Activated B cell treated with CpG ODN at 0.5 μM for 24 hours (primary cell): ENCODE data around the gene PRXL2B. TPM values are rescaled to one million over a fixed set of nuclear protein-coding genes. Genes with fewer than 3 reads are reported as not detected.

Source experiments
- ATAC-seq: fragments of 200-7000 bp; cut with Tn5 transposase; one replicate; pipeline ENCODE4 v1.10.0; 2021; ENCODE audit warnings: low read depth, mild to moderate bottlenecking, moderate library complexity
- CTCF ChIA-PET: fragments of 350-600 bp; sonication (Branson Sonifier 250); formaldehyde crosslinking; loops from one replicate; lab custom pipeline; 2021; ENCODE audit warnings: antibody characterized with exemption; lab: Charles Lee
- POLR2A ChIA-PET: fragments of 350-600 bp; sonication (Branson Sonifier 250); formaldehyde crosslinking; loops from one replicate; lab custom pipeline; 2021; ENCODE audit warnings: antibody characterized with exemption; lab: Charles Lee
- DNase-seq: peaks from one replicate; pipeline ENCODE4 v3.0.0; 2022
- H3K27ac Mint-ChIP-seq: one replicate; pipeline ENCODE4 v1.8.0; 2020; ENCODE audit warnings: mixed read lengths
- H3K27me3 Mint-ChIP-seq: one replicate; pipeline ENCODE4 v1.8.0; 2021; ENCODE audit warnings: mixed read lengths
- H3K36me3 Mint-ChIP-seq: one replicate; pipeline ENCODE4 v1.8.0; 2021; ENCODE audit warnings: low read depth, mixed read lengths
- H3K4me1 Mint-ChIP-seq: one replicate; pipeline ENCODE4 v1.8.0; 2021; ENCODE audit warnings: mixed read lengths
- H3K4me3 Mint-ChIP-seq: one replicate; pipeline ENCODE4 v1.8.0; 2020; ENCODE audit warnings: mild to moderate bottlenecking, mixed read lengths
- H3K9me3 Mint-ChIP-seq: one replicate; pipeline ENCODE4 v1.8.0; 2020; ENCODE audit warnings: mixed read lengths
- intact Hi-C: fragments of 100-400 bp; cut with micrococcal nuclease; formaldehyde crosslinking; loops from one replicate; pipeline ENCODE4 v1.15.1; 2024
- total RNA-seq: library from RNA; stranded (reverse); gene quantifications from 2 replicates; pipeline ENCODE4 v1.2.3, GENCODE V29; 2022
- TF ChIP-seq, protein P1 (sequence below): fragments of 200-600 bp; IDR thresholded peaks from one replicate; pipeline ENCODE4 v1.8.0; 2022; ENCODE audit warnings: antibody characterized with exemption, mild to moderate bottlenecking

PRXL2B gene
- total RNA-seq, 1 donor from 2014 or later, result 12.6 TPM

DNA sequence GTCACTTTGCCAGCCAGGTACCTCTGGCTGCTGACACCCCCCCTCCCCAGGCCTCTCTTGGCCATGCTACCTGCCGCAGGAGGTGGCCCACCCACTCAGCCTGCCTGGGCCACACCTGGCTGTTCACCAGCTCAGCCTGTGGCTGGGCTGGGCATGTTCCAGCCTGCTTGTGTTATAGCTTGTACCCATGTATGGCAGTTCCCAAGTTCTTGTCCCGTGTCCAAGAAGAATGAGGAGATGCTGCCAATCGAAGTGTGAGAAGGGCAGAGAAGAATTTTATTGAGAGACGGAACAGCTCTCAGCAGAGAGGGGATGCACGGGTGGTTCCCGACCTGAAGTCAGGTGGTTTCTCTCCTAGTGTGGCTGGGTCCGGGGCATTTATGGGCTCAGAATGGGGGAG, 50.2 kb downstream of the PRXL2B start:
- POLR2A ChIA-PET, result interaction anchor here (0.7 kb wide), 1 partner anchor 717 kb away, joined by 4 read pairs; no protein-coding TSS in a partner anchor
- H3K27me3 Mint-ChIP-seq, result peaks cover 2% of the 10 kb centered on the region
- no peaks in the 10 kb centered on the region for H3K4me1 Mint-ChIP-seq
- no peak for ATAC-seq
- H3K27ac Mint-ChIP-seq, result no peak overlapping the region
- no peak for DNase-seq
- TF ChIP-seq, protein P1, sequence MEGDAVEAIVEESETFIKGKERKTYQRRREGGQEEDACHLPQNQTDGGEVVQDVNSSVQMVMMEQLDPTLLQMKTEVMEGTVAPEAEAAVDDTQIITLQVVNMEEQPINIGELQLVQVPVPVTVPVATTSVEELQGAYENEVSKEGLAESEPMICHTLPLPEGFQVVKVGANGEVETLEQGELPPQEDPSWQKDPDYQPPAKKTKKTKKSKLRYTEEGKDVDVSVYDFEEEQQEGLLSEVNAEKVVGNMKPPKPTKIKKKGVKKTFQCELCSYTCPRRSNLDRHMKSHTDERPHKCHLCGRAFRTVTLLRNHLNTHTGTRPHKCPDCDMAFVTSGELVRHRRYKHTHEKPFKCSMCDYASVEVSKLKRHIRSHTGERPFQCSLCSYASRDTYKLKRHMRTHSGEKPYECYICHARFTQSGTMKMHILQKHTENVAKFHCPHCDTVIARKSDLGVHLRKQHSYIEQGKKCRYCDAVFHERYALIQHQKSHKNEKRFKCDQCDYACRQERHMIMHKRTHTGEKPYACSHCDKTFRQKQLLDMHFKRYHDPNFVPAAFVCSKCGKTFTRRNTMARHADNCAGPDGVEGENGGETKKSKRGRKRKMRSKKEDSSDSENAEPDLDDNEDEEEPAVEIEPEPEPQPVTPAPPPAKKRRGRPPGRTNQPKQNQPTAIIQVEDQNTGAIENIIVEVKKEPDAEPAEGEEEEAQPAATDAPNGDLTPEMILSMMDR, result no peak
- intact Hi-C loops, result no loop called here
- no peak overlapping the region for H3K4me3 Mint-ChIP-seq
- CTCF ChIA-PET, result no interaction called here
- H3K36me3 Mint-ChIP-seq, result no peaks in the 10 kb centered on the region
- peaks cover 2% of the 10 kb centered on the region for H3K9me3 Mint-ChIP-seq

DNA sequence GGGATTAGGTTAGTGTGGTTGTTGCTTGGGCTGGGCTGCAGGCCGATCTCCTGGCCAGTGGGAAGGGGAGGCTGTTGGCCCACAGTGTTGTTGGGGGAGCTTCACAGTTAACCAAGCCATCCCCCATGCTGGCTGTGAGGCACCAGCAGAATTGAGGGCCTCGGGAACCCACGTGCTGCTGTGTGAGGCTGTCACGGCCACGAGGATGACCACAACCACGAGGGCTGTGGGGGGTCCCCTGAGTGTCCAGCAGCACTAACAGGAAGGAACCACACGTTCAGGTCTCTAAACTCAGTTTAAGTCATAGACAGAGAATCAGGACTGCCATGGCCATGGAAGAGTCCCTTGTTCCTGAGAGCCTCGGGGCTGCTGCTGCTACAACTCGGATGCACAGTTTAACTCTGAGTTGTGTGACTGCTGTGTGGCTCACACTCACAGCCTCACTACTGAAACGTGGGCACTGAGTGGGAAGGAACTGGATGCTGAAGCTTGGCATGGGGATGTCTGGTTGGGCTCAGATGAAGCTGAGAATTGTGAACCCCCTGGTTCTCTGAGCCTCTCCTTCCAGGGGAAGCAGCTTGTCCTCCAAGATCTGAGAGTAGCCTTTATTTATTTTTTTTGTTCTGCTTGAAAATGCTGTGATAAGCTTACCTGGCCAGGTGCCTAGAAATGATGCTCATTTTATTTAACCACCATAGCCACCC, 51.0 kb downstream of the PRXL2B start:
- TF ChIP-seq, protein P1, result no peak
- Mint-ChIP-seq H3K4me1 (peaks cover 6% of the 10 kb centered on the region), H3K4me3 (no peak overlapping the region), H3K9me3 (peaks cover 2% of the 10 kb centered on the region), H3K36me3 (peaks cover 2% of the 10 kb centered on the region), H3K27me3 (peaks cover 2% of the 10 kb centered on the region), H3K27ac (no peak overlapping the region)
- CTCF ChIA-PET, result no interaction called here
- intact Hi-C loops, result no loop called here
- POLR2A ChIA-PET, result interaction anchor here (1.6 kb wide), 1 partner anchor 9 kb away, joined by 3 read pairs; no protein-coding TSS in a partner anchor
- no peak for ATAC-seq
- no peak for DNase-seq

DNA sequence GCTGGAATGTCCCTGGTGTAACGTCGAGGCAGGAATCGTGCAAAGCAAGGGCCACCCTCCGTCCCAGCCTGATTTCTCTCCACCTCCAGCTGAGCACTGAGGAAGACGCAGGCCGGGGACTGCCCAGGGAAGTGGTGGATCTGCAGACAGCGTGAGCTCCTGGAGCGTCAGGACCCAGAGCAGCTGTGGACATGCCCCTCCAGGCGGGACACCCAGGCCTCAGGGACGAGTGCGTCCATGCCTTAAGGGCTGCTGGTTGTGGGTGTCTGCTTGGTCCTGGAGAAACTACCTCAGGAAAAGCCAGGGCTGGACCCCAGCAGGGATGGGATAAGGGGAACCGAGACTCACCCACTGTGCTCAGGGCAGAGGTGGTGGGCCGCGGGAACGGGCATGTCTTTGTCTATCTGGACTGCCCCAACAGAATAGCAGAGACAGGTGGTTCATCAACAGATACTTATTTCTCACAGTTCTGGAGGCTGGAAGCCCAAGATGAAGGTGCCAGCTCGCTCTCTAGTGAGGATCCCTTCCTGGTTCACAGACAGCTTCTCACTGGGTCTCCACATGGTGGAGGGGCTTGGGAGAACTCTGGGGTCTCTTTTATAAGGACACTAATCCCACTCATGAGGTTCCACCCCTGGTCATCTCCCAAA, 52.0 kb downstream of the PRXL2B start:
- Mint-ChIP-seq H3K36me3 (peaks cover 2% of the 10 kb centered on the region), H3K4me1 (peaks cover 11% of the 10 kb centered on the region), H3K27me3 (no peaks in the 10 kb centered on the region), H3K4me3 (no peak overlapping the region), H3K9me3 (peaks cover 2% of the 10 kb centered on the region), H3K27ac (no peak overlapping the region)
- intact Hi-C loops, result no loop called here
- DNase-seq (no peak), ATAC-seq (no peak)
- TF ChIP-seq, protein P1, result no peak
- CTCF ChIA-PET, result no interaction called here
- POLR2A ChIA-PET, result interaction anchor here (1.6 kb wide), 1 partner anchor 8 kb away, joined by 3 read pairs; no protein-coding TSS in a partner anchor

DNA sequence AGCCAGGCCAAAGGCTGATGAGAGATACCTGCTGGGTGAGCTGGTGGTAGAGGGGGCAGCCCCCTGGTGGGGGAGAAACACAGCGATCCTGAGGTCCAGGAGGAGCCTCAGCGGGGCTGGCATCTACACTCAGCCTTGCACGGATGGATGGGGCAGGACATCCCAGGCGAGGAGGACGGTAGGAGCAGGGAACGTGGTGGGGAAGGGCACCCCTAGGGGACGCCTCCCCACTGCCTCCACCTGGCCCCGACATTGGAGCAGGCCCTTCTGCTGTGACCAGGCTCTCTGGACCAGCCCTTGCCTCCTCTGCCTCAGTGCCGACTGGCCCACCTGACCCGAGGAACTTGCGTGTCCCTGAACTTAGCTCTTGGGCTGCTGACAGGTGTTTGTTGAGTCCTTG, 52.6 kb downstream of the PRXL2B start:
- no peak overlapping the region for H3K4me3 Mint-ChIP-seq
- no peaks in the 10 kb centered on the region for H3K27me3 Mint-ChIP-seq
- peaks cover 2% of the 10 kb centered on the region for H3K9me3 Mint-ChIP-seq
- intact Hi-C loops, result no loop called here
- ChIA-PET CTCF (no interaction called here), POLR2A (interaction anchor here (1.6 kb wide), 1 partner anchor 83 kb away, joined by 4 read pairs; the partner anchor contains the start of gene TNFRSF14)
- TF ChIP-seq, protein P1, result no peak
- ATAC-seq, result no peak
- peaks cover 2% of the 10 kb centered on the region for H3K36me3 Mint-ChIP-seq
- no peak for DNase-seq
- no peak overlapping the region for H3K27ac Mint-ChIP-seq
- peaks cover 11% of the 10 kb centered on the region for H3K4me1 Mint-ChIP-seq
